NCI-H1048 (cell line): ENCODE results near the gene PRIM2.
"Not testable (repeated sequence)": the region's sequence is repeated elsewhere in the genome, so short reads cannot be mapped to it uniquely, and the experiment has no call there.

Source experiments
- DNase-seq: peaks from one replicate; lab custom pipeline; 2025; lab: John Stamatoyannopoulos, UW

Gene PRIM2

GRCh38 chr6:57606331-57606730, 288.9 kb downstream of the PRIM2 start:
- not testable (repeated sequence) for DNase-seq

GRCh38 chr6:57610612-57611011, 293.2 kb downstream of the PRIM2 start:
- DNase-seq, result not testable (repeated sequence)

- DNase-seq, result not testable (repeated sequence)
Observed at GRCh38 chr6:57618959-57619358, 301.5 kb downstream of the PRIM2 start.

- not testable (repeated sequence) for DNase-seq
Observed at GRCh38 chr6:57631773-57632172, 314.3 kb downstream of the PRIM2 start.

- DNase-seq, result not testable (repeated sequence)
Observed at GRCh38 chr6:57658526-57658925, 341.1 kb downstream of the PRIM2 start.

- DNase-seq, result not testable (repeated sequence)
Observed at GRCh38 chr6:57659794-57660193, 342.4 kb downstream of the PRIM2 start.

- not testable (repeated sequence) for DNase-seq
Observed at GRCh38 chr6:57660940-57661339, 343.5 kb downstream of the PRIM2 start.

- DNase-seq, result not testable (repeated sequence)
Observed at GRCh38 chr6:57668108-57668507, 350.7 kb downstream of the PRIM2 start.

GRCh38 chr6:57671237-57671636, 353.8 kb downstream of the PRIM2 start:
- DNase-seq, result not testable (repeated sequence)

GRCh38 chr6:57671937-57672627, 354.7 kb downstream of the PRIM2 start:
- DNase-seq, result not testable (repeated sequence)

- DNase-seq, result not testable (repeated sequence)
Observed at GRCh38 chr6:57673281-57673680, 355.9 kb downstream of the PRIM2 start.

GRCh38 chr6:57675386-57675785, 358.0 kb downstream of the PRIM2 start:
- DNase-seq, result not testable (repeated sequence)

- DNase-seq, result not testable (repeated sequence)
Observed at GRCh38 chr6:57696382-57696781, 379.0 kb downstream of the PRIM2 start.
